GM21381 (cell line): ENCODE results near the gene CCDC187.

ENCODE experiments used
- ATAC-seq: cut with Tn5 transposase; IDR thresholded peaks from one replicate; pipeline ENCODE4 v1.9.1; 2021; ENCODE audit warnings: mild to moderate bottlenecking, moderate library complexity; ENCODE audit not compliant: unreplicated experiment

CCDC187 gene

GRCh38 chr9:136313111-136314055, 9.5 kb upstream of the CCDC187 start:
- ATAC-seq, result no peak

DNA sequence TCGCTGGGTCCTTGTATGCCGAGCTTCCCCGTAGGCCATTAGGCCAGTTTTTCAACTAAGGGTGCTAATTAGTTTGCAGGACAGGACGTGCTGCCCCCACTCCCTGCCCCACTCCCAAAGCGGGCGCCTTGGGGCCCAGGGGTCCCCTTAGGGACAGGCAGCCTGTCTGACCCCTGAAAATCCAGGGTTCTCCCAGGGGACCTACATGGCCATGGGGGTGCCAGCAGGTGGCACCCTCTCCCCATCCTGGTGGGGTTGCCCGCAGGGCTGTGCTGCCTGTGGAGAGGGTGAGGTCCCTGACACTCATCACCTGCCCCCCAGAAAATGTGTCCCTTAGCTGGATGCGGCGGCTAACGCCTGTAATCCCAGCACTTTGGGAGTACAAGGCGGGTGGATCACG, 8.5 kb upstream of the CCDC187 start:
- no peak for ATAC-seq

DNA sequence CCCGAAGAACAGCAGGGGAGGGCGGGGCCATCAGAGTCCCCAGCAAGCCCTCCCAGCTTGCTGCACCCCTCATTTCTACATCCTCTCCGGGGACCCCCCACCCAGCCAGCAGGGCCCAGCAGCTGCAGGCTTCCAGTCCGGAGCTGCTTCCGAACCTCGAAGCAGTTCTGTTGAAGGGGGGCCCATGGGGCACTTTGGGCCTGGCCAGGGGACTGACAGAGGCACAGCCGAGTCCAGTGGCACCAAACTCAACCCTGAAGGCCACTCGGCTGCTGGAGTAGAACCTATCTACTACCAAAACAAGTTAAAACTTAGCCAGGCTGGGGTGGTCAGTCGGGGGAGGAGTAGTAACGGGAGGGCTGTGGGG, 8.1 kb upstream of the CCDC187 start:
- ATAC-seq, result no peak

DNA sequence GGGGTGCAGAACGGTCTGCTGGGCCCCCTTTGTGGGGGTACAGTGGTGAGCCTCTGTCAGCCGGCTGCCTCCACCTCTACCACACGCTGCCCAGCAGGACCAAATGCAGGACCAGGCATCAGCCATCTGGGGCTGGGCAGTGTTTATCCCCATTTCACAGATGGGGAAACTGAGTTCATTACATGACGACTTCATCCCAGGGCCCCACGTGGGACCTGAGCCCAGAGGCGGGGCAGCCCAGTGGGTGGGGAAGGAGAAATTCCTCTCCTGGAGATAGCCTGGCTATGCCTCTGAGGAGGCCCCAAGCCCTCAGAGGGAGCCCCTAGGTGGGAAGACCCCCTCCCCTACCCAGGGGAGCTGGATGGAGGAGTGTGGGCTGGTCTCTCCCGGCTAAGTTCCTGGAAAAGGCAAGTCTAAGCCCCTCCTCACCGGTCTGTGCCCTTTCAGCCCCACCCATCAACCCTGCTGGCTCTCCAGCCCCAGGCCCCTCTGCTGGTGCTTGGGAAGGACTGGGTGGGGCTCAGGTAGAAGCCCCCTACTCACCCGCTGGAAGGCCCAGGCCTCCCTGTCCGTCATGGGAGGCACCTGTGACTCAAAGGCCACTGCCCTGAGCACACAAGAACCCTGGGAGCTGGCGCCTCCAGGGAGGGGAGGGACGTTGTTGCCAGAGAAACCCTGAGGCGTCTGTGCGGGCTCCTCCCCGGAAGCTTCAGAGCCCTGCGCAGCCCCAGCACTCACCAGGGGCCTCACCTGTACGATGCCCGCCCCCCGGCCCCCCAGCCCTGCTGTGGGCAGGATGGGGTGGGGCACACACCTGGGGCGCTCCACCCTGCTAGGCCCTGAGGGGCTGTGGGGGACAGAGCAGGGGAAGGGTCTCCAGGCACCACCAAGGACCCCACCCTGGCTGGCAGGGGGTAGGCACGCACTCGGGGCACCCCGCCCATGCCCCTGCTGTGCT, 7.4 kb upstream of the CCDC187 start:
- ATAC-seq, result no peak

DNA sequence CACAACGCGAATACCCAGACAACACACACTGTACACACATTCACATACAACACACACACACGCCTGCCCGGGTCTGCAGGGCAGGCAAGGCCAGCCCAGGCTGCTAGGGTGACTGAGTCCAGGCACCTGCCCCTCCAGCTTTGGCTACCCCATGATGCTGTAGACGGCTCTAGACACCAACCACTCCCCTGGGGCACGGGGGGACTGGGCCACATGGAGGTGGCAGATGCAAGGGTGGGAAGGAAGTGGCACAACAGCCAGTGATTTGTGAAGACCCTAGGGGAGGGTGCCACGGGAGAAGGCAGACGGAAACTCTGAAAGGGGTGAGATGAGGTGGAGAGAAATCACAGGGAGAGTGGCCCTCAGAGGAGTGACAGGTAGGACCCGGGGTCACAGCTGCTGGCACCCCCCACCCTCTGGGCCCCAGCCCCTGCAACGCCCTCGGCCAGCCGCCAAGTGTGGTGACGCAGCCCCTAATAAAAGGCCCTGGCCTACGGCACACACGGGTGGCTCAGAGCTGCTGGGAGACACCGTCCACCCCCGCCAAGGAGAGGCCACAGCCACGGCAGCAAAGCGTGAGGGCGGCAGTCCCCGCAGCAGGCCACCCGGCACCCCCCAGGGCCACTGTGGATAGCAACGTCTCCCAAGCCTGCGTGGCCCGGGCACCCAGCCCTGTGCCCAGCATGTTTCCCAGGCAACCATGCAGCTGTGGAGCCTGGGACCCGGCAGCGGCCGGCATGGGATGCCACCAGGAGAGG, 6.6 kb upstream of the CCDC187 start:
- no peak for ATAC-seq

- no peak for ATAC-seq
These were observed 5.9 kb upstream of the CCDC187 start for GRCh38 chr9:136309806-136310220.

- ATAC-seq, result no peak
These were observed 5.4 kb upstream of the CCDC187 start for GRCh38 chr9:136309101-136309801.

DNA sequence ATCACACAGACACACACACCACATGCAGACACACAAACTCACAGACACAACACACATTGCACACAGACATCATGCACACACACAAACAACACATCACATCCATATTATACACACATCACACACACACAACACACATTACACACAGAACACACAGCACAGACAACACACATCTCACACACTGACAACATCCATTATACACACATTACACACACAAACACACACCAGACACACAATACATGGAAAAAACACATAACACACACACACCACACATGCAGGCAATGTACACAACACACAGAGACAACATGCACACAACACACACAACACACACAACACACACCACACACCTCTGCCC, 4.8 kb upstream of the CCDC187 start:
- no peak for ATAC-seq

GRCh38 chr9:136308006-136308701, 4.3 kb upstream of the CCDC187 start:
- no peak for ATAC-seq

DNA sequence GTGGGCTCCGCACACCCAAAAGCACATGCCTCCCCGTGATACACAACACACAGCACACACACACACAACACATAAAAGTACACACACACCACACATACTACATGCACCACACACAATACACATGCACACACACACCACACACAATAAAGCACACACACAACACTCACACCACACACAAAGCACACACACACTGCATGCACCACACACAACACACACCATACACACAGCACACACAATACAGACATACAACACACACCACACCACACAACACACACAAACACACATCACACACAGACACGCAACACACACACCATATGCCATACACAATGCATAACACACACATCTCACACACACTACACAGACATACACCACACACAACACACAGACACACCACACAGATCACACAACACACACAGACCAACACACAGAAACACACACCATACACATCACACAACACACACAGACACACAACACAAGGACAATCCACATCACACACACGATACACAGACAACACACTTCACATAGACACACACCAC, 3.4 kb upstream of the CCDC187 start:
- ATAC-seq, result no peak

DNA sequence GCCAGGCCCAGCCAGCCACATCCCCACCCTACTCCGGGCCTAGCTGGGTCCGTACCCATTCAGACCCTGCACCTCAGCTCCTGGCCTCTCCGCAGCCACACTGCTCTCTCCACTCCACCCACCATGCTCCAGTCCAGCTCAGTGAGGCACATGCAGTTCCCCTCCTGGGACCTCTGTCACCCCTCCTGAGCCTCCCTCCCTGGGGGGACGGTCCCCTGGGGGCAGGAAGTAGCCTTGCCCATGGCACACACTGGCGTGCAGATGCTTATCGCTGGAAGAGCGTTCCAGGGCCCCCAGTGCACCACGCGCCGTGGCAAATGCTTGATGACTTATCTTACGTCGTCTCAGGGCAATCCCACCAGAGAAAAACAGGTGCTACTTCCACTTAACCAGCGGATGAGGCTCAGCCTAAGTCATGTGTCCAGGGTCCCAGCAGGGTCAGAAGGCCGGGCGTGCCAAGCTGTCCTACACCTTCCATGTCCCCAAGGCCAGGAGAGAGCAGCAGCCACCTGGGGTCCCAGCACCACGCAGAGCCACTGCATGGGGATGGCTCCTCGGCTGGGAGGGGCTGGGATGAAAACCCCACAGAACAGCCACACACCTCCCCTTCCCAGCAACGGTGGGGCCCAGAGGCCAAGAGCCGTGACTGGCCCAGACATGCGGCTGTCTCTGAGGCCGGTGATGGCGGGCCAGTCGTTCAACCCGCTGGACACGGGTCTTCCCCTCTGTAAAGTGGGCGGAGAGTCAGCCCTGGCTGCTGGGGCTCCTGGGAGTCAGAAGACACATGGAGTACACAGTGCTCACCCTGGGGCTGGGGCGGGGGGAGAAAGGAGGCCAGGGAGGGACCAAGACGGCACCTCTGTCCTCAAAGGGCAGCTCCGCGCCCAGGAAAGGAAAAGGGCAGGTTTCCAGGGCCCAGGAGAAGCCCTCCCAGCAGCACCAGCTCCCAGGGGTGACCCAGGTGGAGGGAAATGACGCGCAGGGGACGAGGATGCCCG, 2.6 kb upstream of the CCDC187 start:
- no peak for ATAC-seq

- ATAC-seq, result no peak
These were observed 1.9 kb upstream of the CCDC187 start for GRCh38 chr9:136305804-136306203.

- no peak for ATAC-seq
These were observed 1.1 kb upstream of the CCDC187 start for GRCh38 chr9:136304981-136305380.

DNA sequence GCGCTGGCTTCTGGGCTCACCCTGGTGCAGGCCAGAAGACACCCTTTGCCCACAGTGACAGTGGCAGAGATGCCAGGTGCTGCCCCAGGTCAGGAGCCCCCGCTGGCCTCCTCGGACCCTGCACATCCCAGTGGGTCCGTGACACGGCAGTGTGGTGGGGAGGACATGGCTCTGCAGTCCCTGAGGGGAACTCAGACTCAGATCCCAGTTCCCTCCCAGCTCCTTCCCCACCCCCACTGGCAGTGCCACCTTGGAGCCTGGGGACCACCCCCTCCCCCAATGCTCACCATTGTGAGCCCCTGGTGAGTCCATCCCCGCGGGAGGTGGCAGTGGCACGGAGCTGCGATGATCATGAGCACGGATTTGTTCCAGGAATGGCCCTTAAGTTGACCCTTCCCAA, 562 bp upstream of the CCDC187 start:
- ATAC-seq, result no peak

DNA sequence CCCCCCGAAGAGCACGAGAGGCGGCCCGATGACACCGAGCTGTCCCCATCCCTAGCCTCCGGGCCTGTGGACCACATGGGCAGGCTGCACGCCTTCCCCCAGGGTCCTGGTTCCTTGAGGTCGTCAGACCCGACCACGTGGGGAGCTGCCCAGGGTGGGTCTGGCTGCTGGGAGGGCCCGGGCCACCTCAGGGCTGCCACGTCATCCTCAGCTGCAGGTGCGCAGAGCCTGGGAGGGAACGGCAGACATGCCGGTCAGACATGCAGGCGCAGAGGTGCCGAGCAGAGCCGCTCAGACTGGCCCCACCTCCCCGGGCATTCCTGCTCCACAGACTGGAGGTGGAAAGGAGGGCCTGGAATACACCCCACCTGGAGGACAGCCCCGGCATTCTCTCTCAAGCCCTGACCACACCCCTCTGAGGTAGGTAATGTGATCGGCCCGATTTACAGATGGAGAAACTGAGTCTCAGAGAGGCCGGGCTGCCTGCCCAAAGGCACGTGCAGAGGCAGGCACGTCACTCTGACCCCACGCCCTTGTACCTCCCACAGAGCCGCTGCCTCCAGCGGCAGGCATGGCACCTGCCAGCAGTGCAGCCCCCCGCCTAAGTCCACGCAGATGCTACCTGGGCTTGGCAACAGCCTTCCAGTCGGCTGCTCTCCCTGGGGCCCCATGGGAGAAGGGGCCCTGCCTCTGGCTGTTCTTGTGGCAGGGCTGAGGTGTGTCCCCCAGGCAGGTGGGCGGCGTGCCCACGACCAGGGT, 649 bp downstream of the CCDC187 start:
- no peak for ATAC-seq

GRCh38 chr9:136302527-136302926, 1.4 kb downstream of the CCDC187 start:
- ATAC-seq, result no peak

GRCh38 chr9:136300866-136301265, 3.0 kb downstream of the CCDC187 start:
- ATAC-seq, result no peak
